AG09319 (cell line): ENCODE results near the gene CCDC190.
A peak's percentile ranks its signal among the peaks of the same experiment; 100 is the strongest.

Experiments
- DNase-seq: peaks from one replicate; pipeline ENCODE4 v3.0.0-alpha.2; 2010; ENCODE audit warnings: low read depth; ENCODE audit errors: extremely low read depth
- CTCF ChIP-seq: IDR thresholded peaks from 2 replicates; pipeline ENCODE4 v1.5.1; 2011; ENCODE audit warnings: low read depth, mild to moderate bottlenecking, inconsistent platforms, low read length, moderate library complexity

Gene CCDC190

GRCh38 chr1:162861101-162861500, at the start of gene CCDC190:
TSS of gene CCDC190 (minus strand) at chr1:162861175. CDS start at chr1:162859646, 1,529 bp downstream.
- DNase-seq, result no peak

DNA sequence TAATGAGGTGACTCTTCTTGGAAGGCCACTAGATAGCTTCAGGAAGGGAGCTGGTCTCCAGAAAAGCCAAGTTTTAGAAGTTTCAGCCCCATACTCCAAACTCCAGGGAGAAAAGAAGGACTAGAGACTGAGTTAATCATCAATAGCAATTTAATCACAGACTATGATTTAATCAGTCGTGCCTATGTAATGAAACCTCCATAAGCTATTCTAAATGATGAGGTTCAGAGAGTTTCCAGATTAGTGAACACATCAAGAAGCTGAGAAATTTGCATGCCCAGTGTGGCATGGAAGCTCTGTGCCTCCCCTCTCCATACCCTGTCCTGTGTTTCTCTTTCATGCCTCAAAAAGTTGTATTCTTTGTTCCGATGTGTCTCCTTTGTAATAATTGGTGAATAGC, 49.2 kb upstream of the CCDC190 start:
- TF ChIP-seq CTCF, result no peak

More at GRCh38 chr1:162861101-162861500, at the start of gene CCDC190:
- TF ChIP-seq CTCF, result no peak

GRCh38 chr1:162908780-162909179, 47.8 kb upstream of the CCDC190 start:
- DNase-seq, result peak; percentile 18
- no peak for TF ChIP-seq CTCF

More for the DNA sequence above, 49.2 kb upstream of the CCDC190 start:
- DNase-seq, result no peak

GRCh38 chr1:162908236-162908635, 47.3 kb upstream of the CCDC190 start:
- DNase-seq, result no peak
- TF ChIP-seq CTCF, result no peak

DNA sequence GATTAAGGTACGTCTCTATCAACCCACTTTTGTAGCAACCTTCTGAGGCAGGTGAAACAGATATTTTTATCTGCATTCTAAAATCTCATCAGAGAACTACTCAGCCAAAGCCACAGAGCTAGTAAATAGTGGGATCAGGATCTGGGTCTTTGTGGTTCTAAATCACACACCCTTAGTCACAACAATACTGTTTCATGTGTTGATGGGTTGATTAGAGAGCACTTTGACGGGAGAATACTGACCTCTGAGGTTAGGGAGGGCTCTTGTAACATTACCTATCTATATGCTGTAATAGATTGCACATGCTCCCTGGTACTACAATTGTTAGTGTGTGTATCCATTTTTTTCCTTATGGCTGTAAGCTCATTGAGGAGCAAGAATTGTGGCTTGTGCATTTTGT, 45.5 kb upstream of the CCDC190 start:
- no peak for TF ChIP-seq CTCF
- no peak for DNase-seq

GRCh38 chr1:162905174-162906158, 44.5 kb upstream of the CCDC190 start:
- TF ChIP-seq CTCF, result no peak
- DNase-seq, result no peak

GRCh38 chr1:162904579-162904978, 43.6 kb upstream of the CCDC190 start:
- DNase-seq, result no peak
- no peak for TF ChIP-seq CTCF
